GM12872 (cell line): ENCODE results near the gene NKD2.

Experiments used
- TF ChIP-seq, protein P1 (sequence below): IDR thresholded peaks from 3 replicates; pipeline ENCODE4 v1.5.1; 2011; ENCODE audit warnings: low read depth, mild to moderate bottlenecking, low read length, moderate library complexity; ENCODE audit not compliant: insufficient read depth

NKD2 gene

GRCh38 chr5:1086871-1087270, 78.3 kb downstream of the NKD2 start:
- TF ChIP-seq, protein P1, sequence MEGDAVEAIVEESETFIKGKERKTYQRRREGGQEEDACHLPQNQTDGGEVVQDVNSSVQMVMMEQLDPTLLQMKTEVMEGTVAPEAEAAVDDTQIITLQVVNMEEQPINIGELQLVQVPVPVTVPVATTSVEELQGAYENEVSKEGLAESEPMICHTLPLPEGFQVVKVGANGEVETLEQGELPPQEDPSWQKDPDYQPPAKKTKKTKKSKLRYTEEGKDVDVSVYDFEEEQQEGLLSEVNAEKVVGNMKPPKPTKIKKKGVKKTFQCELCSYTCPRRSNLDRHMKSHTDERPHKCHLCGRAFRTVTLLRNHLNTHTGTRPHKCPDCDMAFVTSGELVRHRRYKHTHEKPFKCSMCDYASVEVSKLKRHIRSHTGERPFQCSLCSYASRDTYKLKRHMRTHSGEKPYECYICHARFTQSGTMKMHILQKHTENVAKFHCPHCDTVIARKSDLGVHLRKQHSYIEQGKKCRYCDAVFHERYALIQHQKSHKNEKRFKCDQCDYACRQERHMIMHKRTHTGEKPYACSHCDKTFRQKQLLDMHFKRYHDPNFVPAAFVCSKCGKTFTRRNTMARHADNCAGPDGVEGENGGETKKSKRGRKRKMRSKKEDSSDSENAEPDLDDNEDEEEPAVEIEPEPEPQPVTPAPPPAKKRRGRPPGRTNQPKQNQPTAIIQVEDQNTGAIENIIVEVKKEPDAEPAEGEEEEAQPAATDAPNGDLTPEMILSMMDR: no peak

DNA sequence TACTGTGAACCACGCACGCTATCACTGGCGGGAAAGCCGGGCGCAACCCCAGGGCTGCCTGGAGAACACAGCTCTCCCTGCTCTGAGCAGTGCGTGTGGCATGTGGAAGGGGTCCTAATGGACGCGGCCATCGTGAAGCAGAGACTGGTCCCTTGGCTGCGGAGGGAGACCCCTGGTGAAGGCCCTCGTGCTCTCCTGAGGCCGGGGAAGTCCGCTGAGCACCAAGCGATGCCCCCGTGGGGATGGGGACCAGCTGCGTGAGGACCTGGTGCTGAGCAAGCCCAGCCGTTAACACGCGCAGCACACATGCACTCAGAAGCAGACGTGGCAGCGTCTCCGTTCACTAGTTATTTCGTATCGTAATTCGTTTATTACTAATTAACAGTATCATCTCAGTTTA, 78.8 kb downstream of the NKD2 start:
- TF ChIP-seq, protein P1: no peak

DNA sequence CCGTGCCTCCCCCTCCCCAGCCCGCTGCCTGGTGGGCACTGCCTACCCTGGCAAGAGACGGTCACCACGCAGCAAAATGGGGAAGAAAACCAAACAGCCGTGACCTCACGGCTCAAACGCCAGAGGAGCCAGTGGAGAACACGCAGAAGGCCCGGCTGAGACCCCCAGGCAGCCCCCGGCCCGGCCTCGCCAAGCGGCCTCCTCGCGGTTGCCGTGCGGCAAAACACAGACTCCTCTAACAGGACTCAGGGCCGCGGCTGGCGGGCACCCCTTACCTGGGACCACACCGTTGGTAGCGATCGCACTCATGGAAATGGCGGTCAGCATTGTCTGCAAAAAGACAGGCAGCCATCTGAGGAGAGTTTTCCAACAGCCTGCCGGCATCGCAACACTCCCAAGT, 79.4 kb downstream of the NKD2 start:
- TF ChIP-seq, protein P1: no peak
